ENCODE data around the gene NPC1. TPM values are rescaled to one million over a fixed set of nuclear protein-coding genes. Genes with fewer than 3 reads are reported as not detected.
A peak's percentile ranks its signal among the peaks of the same experiment; 100 is the strongest.

The NPC1 gene
- total and polyA plus RNA-seq, 8 donors, result 6.2 to 25.6 (median 11.0) TPM

DNA sequence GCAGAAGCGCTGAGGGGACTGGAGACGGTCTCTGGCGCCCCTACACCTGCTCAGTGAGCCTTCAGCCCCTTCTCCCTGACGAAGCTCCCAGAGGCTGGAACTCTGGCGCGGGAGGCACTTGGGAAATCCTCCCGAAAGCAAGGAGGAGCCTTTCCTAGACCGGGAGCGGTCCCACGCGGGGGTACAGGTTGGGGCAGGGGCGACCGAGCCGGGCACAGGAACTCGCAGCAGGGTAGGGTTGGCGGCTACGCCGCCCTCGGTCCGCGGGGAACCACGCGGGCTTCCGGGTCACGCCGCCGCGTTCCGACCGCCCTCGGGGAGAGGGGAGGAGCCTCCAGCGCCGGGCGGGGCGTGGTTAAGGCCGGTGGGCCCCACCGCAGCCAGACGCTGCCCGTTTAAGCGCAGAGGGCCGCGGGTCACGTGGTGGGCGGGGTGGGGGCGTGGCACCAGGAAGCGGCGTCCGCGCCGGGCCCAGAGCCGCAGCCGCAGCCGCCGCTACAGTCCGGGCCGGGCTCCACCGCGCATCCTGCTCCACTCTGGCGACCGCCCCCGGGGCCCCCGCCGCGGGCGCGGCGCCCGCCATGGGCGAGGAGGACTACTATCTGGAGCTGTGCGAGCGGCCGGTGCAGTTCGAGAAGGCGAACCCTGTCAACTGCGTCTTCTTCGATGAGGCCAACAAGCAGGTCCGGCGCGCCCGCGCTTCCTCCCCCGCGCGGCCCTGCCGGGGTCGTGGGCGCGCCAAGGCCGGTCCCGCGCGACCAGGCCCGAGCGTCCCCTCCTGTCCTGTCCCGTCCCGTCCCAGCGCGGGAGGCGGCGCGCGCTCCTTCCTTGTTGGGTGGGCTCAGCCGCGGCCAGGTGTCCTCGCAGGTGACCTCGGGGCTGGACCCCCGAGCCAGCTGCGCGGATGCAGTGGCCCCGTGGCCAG is 83.0 kb downstream of the NPC1 start, which contains the start of gene RMC1:
RMC1 (plus strand) TSS at position 474 of the 925 bp plus-strand sequence; CDS start at position 582, 108 bp downstream.
- Histone ChIP-seq H3K4me3 (peak within 1 kb of the TSS; percentile 91 to 97 (median 93)), H3K4me1 (peaks cover 0 to 5% (median 5%) of the 10 kb centered on the region in 3 donors), H3K27me3 (no peaks in the 10 kb centered on the region), H3K27ac (peak within 1 kb of the TSS; percentile 89 to 96 (median 93)), H3K9me3 (no peaks in the 10 kb centered on the region), H3K36me3 (no peaks in the 10 kb centered on the region)
- TF ChIP-seq, protein P1, sequence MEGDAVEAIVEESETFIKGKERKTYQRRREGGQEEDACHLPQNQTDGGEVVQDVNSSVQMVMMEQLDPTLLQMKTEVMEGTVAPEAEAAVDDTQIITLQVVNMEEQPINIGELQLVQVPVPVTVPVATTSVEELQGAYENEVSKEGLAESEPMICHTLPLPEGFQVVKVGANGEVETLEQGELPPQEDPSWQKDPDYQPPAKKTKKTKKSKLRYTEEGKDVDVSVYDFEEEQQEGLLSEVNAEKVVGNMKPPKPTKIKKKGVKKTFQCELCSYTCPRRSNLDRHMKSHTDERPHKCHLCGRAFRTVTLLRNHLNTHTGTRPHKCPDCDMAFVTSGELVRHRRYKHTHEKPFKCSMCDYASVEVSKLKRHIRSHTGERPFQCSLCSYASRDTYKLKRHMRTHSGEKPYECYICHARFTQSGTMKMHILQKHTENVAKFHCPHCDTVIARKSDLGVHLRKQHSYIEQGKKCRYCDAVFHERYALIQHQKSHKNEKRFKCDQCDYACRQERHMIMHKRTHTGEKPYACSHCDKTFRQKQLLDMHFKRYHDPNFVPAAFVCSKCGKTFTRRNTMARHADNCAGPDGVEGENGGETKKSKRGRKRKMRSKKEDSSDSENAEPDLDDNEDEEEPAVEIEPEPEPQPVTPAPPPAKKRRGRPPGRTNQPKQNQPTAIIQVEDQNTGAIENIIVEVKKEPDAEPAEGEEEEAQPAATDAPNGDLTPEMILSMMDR (IDR thresholded peaks at IDR 0.05), result no peak
- peak; percentile 95 to 100 (median 98) for DNase-seq
- peak; percentile 96 to 98 (median 97) for ATAC-seq
- intact Hi-C loops (cut with DNase I), result no loop called here
- no peak for FAIRE-seq
- 0% methylated on average over 58 to 110 of the region's 110 CpGs for WGBS, 2 donors

- TF ChIP-seq, protein P1 (IDR thresholded peaks at IDR 0.05), result no peak
- H3K9me3 ChIP-seq, result no peaks in the 10 kb centered on the region
- ATAC-seq (peak in 2 of 4 donors; percentile 0 to 1), FAIRE-seq (no peak), DNase-seq (no peak)
- H3K4me3 ChIP-seq, result peak overlapping the region; percentile 91 to 97 (median 93)
- intact Hi-C loops (cut with DNase I), result no loop called here
- H3K27ac ChIP-seq, result peak overlapping the region; percentile 89 to 96 (median 93)
- H3K36me3 ChIP-seq, result no peaks in the 10 kb centered on the region
- H3K4me1 ChIP-seq, result peaks cover 0 to 5% (median 5%) of the 10 kb centered on the region in 3 donors
- WGBS, 2 donors, result 11% methylated on average over 6 of the region's 6 CpGs
- no peaks in the 10 kb centered on the region for H3K27me3 ChIP-seq
Measured at GRCh38 chr18:23502516-23503037, 83.7 kb downstream of the NPC1 start.

- Histone ChIP-seq H3K9me3 (no peaks in the 10 kb centered on the region), H3K27me3 (no peaks in the 10 kb centered on the region), H3K36me3 (no peaks in the 10 kb centered on the region), H3K4me3 (no peak overlapping the region), H3K27ac (no peak overlapping the region), H3K4me1 (peaks cover 0 to 5% (median 5%) of the 10 kb centered on the region in 3 donors)
- TF ChIP-seq, protein P1 (IDR thresholded peaks at IDR 0.05), result no peak
- intact Hi-C loops (cut with DNase I), result no loop called here
- ATAC-seq (no peak), FAIRE-seq (no peak), DNase-seq (no peak)
- WGBS, 2 donors, result 58 to 63% methylated on average over 6 of the region's 6 CpGs
Measured at GRCh38 chr18:23501626-23502025, 84.7 kb downstream of the NPC1 start.

- no peak overlapping the region for H3K4me3 ChIP-seq
- no peaks in the 10 kb centered on the region for H3K36me3 ChIP-seq
- WGBS, 2 donors, result 46 to 55% methylated on average over 11 of the region's 11 CpGs
Measured at GRCh38 chr18:23499291-23499781, 87.0 kb downstream of the NPC1 start.

More at GRCh38 chr18:23499291-23499781, 87.0 kb downstream of the NPC1 start:
- Histone ChIP-seq H3K27ac (no peak overlapping the region), H3K27me3 (no peaks in the 10 kb centered on the region), H3K4me1 (peaks cover 0 to 5% (median 2%) of the 10 kb centered on the region in 3 donors), H3K9me3 (no peaks in the 10 kb centered on the region)
- ATAC-seq, result no peak
- no peak for DNase-seq
- intact Hi-C loops (cut with DNase I), result no loop called here
- FAIRE-seq, result no peak
- TF ChIP-seq, protein P1 (IDR thresholded peaks at IDR 0.05), result no peak

Measured in pancreas (tissue), 10 donors.